ENCODE results near the gene NFATC1.

The NFATC1 gene

GRCh38 chr18:79516441-79516931 is 120.8 kb downstream of the NFATC1 start:
- H3K4me3 ChIP-seq (ENCODE audit: low read depth, low read length) = no peak overlapping the region
- DNase-seq (ENCODE audit: low read depth) = no peak
- TF ChIP-seq CTCF (IDR thresholded peaks at IDR 0.05; ENCODE audit: low read depth, low read length, missing control alignments) = no peak

DNA sequence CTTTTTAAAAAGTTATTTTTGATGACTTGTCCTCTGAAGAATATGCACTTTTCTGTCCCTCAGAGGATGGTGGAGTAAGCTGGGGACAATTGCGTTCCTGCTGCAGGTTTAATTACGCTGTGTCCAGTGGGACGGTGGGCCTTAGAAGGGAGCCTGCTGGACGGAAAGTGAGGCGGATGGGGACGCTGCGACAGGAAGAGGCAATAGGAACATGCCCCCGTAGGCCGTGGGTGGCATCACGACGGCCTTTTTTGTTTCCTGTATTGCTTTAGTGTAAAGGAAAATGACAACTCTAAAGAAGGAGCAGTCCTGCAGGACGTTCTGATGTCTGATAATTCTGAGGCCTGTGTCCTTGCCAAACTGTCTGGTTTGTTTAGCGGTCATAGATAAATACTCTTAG is 121.6 kb downstream of the NFATC1 start:
- no peak for TF ChIP-seq CTCF (IDR thresholded peaks at IDR 0.05; ENCODE audit: low read depth, low read length, missing control alignments)
- no peak for DNase-seq (ENCODE audit: low read depth)
- no peak overlapping the region for H3K4me3 ChIP-seq (ENCODE audit: low read depth, low read length)

- H3K4me3 ChIP-seq (ENCODE audit: low read depth, low read length) = no peak overlapping the region
- no peak for DNase-seq (ENCODE audit: low read depth)
- no peak for TF ChIP-seq CTCF (IDR thresholded peaks at IDR 0.05; ENCODE audit: low read depth, low read length, missing control alignments)
Measured at GRCh38 chr18:79518028-79518682, 122.4 kb downstream of the NFATC1 start.

- DNase-seq (ENCODE audit: low read depth) = no peak
- TF ChIP-seq CTCF (IDR thresholded peaks at IDR 0.05; ENCODE audit: low read depth, low read length, missing control alignments) = no peak
- no peak overlapping the region for H3K4me3 ChIP-seq (ENCODE audit: low read depth, low read length)
Measured at GRCh38 chr18:79518683-79519128, 123.0 kb downstream of the NFATC1 start.

- TF ChIP-seq CTCF (IDR thresholded peaks at IDR 0.05; ENCODE audit: low read depth, low read length, missing control alignments) = no peak
- no peak for DNase-seq (ENCODE audit: low read depth)
Measured at GRCh38 chr18:79519751-79520477, 124.2 kb downstream of the NFATC1 start.

DNA sequence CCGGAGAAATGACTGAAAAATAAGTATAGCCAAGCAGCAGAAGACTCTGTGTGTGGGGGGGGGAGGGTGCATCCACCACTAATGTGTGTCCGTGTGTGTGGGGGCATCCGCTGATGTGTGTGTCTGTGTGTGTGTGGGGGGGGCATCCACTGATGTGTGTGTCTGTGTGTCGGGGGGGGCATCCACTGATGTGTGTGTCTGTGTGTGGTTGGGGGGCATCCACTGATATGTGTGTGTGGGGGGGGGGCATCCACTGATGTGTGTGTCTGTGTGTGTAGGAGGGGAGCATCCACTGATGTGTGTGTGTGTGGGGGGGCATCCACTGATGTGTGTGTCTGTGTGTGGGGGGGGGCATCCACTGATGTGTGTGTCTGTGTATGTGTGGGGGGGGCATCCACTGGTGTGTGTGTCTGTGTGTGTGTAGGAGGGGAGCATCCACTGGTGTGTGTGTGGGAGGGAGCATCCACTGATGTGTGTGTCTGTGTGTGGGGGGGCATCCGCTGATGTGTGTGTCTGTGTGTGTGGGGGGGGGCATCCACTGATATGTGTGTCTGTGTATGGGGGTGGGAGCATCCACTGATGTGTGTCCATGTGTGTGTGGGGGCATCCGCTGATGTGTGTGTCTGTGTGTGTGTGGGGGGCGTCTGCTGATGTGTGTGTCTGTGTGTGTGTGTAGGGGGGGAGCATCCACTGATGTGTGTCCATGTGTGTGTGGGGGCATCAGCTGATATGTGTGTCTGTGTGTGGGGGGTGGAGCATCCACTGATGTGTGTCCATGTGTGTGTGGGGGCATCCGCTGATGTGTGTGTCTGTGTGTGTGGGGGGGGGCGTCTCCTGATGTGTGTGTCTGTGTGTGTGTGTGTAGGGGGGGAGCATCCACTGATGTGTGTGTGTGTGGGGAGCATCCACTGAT is 125.0 kb downstream of the NFATC1 start:
- no peak overlapping the region for H3K4me3 ChIP-seq (ENCODE audit: low read depth, low read length)
- no peak for TF ChIP-seq CTCF (IDR thresholded peaks at IDR 0.05; ENCODE audit: low read depth, low read length, missing control alignments)
- no peak for DNase-seq (ENCODE audit: low read depth)

More at GRCh38 chr18:79519751-79520477, 124.2 kb downstream of the NFATC1 start:
- no peak overlapping the region for H3K4me3 ChIP-seq (ENCODE audit: low read depth, low read length)
